HG03060 (cell line): ENCODE measurements around the gene RYR3.

ENCODE experiments used
- ATAC-seq: cut with Tn5 transposase; IDR thresholded peaks from one replicate; pipeline ENCODE4 v1.9.1; 2021; ENCODE audit warnings: low read depth, moderate number of reproducible peaks; ENCODE audit not compliant: unreplicated experiment

Gene RYR3

DNA sequence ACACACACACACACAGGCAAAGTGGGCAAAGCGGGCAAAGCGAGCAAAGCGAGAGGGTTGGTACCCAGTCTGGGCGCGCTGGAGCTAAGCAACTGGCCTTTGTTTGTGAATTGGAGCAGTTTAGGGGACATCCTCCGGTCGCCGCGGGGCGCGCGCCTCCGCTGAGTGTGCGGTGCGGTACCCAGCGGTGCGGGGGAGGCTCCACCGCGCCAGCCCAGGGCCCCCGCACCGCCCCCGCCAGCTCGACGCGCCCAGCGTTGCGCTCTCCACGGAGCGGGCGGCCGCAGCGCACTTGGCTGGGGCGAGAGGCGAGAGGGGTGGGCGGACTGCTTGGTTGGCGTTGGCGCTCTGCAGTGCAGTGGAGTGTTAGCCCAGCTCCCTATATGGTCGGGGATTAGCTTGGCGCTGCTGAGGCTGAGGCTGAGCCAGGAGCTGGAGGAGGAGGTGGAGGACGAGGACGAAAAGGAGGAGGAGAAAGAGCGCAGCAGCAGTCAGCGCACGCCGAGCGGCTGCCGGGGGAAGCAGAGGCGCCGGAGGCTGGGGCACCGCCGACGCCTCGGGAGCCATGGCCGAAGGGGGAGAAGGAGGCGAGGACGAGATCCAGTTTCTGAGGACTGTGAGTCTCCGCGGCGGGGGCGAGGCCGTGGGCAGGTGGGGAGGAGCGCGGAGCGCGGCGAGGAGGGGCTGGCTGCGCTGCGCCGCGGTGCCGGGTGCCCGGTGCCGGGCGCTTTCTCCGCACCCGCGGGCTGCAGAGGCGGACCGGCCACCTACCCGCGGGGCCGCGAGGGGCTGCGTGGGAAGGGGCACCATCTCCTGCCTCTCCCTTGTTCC, at the start of gene RYR3:
RYR3 (plus strand) TSS at position 487 of the 831 bp plus-strand sequence; CDS start at position 566, 79 bp downstream.
- ATAC-seq = no peak

DNA sequence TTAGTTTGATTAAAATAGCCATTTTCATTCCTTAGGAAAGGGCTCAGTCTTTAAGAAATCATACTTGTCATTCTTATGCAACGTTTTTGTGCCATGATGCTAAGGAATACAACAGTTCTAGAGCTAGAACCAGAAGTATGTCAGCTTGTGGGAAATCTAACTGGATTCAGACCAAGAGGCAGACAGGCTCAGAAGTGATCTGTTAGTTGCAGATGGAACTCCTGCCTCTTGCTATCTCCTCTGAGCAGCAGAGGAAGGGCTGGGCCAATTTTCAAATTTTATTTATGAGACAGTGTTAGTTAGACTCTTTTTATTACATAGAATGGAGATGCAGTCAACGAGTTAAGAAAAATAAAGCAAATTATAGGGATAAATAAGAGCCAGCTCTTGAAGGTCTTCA, 48.5 kb upstream of the RYR3 start:
- no peak for ATAC-seq

DNA sequence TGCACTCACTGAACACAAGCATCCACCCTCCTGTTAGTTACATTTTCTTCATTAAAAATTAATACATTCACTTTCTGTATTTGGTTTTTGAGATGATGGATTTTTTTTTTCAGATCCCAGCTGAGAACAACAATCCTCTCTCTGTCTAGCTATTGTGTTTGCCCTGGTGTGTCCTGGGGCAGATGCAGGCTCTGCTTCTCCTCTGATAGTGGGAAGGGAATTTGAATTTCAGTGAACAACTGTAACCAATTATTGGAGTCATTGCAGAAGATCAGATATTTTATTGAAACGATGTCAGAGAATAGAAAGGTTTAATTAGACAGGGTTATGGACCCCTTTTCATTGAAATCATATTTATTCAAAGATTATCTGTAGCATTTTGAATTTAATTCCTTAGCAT, 33.1 kb upstream of the RYR3 start:
- ATAC-seq = no peak

DNA sequence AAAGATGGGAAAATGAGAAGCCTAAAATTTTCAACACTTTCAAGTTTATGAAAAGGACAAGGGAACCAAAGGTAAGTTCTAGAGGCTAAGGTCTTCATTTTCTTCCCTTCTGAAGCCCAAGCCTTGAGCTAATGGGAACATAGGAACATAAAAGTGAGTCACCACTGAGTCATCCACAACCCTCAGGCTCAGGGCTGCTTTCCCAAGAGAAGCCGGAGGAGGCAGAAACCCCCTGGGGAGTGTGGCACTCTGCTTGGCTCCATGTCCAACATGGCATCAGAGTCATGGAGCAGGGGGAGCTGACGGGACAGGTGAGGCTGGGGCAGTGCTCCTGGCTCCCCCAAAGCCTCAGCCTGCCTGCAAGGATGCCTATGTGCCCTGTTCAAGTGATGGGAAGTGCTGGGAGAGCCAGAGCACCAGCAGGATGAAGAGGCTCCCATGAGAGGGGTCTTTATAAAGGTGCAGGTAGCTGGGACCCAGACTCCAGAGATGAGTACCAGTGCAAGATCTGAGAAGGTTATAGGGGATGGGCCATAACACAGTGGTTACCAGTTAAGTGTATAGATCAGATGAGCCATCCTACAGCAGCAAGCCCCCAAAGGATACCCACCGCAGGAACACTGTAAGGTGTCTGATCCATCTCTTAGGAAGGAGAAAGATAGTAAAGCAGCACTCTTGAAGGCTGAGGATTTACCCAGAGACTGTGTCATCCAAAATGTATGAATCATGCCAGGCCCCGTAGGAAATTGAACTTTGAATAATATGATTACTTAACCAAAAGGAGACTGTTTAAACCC, 31.8 kb upstream of the RYR3 start:
- ATAC-seq = no peak

DNA sequence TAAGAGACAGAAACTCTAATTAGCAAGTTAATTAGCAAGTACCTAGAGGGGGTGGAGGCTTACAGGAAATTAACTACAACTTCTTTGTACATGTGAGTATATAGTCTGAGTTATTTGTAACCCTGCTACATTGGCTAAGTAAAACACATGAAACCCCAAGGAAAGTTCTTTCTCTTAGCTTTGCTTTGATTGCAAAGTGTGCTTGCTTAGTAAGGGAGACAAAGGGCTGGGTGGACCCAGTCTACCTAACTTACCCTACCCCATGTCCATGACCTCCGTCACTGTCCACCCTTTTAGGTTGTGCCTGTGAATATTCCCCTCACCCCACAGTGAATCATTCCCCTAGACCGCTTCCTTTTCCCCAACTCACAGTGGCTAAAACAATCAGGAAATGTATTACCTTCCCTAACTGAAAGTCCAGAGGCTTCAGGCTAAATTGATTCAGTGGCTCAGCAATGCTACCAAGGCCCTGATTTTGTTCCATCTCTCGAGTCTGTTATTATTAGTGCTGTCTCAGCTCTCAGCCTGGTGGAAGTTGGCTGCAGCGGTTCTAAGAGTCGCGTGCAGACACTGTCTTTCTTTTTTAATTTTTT, 31.1 kb upstream of the RYR3 start:
- ATAC-seq = no peak

DNA sequence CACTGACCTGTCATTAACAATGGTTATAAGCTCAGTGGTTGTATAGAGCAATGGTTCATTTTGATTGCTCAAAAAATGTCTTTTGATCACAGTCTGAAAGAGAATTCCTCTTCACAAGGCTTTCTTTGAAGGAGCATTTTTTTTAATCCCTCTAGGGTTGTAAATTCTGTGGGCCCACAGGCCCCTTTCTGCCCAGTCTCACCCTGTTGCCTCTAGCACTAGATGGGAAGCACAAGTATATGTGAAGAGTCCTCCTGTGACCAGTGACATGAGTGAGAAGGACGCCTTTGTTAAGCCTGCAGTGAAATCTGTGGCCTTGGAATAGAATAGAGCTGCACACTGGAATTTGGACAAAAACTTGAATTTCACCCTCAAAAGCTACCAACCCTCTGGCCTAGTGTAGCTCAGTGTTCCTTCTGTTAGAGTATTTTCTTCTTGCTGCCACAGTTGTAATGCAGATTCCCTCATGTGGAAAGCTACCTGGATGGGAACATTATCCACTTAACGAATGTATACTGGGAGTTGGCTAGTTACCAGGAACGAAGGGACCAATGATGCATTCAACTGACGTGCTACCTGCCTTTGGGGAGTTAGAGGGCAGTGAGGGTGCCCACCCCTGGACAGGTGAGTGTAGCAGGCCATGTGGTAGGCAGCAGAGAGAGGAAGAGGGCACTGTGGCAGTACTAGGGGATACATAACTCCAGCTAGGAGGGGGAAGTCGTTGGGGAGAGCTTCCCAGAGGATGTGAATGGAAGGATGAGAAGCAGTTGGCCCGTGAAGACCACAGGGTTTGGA, 28.3 kb upstream of the RYR3 start:
- ATAC-seq = no peak

DNA sequence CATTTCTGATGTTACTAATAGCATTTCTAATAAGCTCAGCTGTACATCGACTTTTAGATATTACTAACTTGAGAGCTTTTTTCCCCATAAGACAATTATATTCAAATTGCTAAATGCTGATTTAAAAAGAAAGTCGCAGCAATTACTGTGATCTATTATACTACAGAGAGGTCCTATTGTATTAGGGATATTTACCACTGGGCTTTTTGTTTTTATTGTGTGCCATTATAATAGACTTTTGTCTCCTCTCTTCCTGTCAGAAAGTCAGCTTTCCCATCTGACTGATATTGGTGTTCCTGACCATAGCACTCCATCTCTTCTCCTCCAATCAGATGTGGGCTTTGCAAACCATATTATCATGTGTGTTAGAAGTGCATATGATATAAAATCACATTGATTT, 27.2 kb upstream of the RYR3 start:
- ATAC-seq = no peak

DNA sequence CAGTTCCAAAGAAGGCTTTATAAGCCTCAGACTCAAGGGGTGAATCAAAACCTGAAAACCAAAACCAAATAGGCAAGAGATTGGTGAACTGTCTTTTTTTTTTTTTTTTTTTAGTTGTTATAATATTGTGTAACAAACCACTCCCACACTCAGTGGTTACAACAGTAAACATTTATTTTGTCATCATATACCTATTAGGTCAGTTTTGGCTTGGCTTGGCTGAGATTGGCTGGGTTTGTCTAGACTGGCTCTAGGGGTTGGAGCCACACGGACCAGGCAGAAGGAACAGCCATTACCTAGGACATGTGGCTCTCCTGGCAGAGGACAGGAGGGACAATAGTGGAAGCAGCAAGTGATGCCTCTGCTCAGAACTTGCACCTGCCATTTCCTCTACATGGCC, 26.4 kb upstream of the RYR3 start:
- ATAC-seq = no peak

DNA sequence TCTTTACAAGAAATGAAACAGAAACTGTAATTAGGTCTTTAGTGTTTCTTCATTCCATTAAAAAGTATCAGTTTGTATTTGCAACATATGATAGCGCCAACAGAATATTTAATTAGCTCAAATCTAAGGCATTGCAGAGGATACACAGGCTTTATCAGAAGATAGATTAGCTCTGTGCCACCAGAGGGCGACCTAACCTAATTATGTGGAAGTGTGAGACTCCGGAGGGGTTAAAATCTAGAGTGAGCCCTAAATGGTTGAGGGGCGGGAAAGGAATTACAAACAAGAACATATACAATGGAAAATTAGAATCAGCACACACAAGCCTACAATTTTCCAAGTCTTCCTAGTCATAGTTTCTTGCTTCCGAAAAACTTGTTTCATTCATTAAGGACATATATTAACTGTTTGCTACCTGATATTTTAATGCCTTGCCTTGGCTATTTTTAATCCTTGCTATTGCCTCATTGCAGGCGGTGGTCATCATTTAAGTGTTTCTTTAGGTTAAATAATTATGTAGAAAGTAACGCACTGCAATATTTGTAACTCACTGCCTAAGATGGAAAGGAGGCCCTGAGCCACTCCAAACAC, 18.0 kb upstream of the RYR3 start:
- no peak for ATAC-seq

DNA sequence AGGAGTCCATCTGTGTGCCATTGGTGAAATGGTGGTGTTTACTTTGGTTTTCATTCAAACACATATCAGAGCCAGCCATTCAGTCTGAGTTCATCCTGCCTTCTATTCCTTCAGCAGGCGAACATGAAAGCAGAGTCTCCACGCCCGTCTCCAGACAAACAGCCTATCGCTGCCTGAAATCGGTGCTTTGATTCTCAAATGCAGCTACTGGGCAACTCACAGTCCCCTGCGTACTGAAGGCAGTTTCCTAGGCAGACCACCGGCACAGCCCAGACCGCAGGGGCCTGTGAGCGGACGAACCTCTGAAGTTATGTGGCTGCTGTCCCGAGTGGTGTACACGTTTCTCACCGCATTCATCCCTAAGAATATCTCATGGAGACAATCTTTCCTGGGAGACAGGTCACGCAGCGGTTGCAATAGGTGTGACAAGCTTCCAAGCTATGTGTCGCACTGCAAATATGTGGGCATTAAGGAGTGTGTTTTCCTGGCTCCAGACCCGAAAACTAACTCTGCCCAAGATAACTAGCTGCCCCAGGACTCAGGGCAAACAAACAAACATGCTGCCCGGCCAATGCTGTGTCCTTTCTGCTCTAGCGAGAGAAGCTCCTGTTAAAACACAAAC, 16.9 kb upstream of the RYR3 start:
- no peak for ATAC-seq

DNA sequence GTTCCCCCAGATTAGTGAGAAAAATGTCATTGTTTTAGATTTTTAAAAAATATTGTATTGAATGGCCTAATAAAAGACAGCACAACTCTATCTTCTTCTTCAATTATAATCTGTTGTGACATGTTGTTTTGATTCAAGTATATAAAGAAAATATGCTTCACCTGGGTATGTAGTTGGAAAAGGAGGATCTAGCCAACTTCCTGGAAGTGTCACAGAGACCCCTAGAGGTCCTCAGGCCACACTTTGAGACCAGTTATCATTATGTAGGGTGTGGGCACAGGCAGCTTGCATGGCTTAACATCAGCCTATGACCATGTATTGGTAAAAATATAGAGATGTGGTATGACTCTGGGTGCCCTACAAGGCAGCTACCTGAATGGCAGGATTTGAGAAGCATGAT, 14.7 kb upstream of the RYR3 start:
- no peak for ATAC-seq

DNA sequence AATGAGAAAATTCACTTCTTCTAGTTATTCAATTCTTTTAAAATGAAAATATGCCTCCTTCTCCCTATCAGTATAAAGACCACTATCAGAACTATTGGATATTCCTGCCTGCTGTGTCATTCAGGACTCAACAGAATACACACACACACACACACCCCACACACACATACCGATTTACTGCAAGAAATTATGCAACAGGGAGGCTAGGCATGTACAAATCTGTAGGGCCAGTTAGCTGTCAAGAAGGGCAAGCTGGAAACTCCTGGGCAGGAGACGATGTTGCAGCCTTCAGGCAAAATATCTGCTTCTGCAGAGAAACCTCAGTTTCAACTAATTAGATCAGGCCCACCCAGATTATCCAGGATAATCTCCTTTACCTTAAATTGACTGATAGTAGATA, 13.9 kb upstream of the RYR3 start:
- ATAC-seq = no peak

DNA sequence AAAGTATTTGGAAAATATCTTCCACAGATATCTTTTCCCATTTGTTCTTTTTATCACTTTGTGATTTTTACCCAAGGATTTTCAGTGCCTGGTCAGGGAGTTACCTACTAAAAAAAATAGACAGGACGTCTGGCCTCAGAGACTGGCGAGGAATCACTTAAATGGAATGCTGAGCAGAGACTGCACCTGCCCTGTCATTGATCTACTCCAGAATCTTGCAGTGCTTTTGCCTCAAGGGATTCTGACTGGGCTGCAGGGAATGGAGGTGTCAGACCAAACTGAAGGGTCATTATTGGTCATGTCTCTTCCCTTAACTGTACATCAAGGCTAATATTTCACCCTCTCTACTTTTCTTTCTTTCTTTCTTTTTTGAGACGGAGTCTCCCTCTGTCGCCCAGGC, 12.1 kb upstream of the RYR3 start:
- no peak for ATAC-seq

DNA sequence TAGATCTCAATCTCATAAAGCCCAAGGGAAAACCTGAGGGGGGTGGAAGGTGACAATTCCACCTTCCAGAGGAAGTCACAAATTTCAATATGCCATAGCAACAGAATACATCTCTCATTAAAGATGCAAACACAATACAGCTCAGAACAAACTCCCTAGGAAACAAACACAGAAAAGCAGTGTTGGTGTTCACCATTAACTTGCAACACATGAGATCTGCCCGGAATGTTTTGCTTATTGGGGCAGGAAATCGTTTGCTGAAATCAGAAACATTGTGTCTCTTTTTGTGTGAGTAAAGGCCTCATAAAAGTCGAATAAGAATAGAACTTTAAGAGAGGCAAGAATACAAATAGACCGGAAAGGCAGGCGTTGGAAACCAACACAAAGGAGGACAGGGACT, 5.8 kb upstream of the RYR3 start:
- no peak for ATAC-seq

DNA sequence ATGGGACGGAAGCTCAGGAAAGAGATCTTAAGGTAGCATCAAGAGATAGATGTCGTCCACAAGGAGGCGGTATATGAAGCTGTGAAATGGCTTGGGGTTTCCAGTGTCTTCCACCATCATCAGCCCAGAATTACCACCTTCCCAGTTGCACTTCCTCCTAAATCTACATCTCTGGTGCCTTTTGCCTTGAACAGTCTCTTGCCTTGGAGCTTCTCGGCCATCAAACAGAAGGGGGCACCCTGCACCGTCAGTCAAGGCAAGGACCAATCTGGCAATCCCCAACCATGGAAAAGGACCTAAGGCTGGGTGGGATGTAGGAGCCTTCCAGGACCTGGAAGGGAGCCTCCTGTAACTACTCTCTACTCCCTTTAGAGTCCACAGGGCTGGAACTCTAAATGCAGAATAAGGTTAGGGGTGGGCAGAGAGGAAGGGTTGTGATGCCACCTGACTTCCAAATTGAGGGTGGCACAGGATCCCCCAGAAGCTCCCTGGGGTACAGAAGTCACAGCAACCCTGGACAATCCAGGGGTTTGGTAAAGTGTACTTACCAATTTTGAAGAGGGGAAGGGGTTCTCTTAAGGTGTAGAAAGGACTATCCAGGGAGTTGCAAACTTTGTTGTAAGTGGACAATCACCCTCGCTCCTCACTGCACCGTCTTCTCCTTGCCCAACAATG, 1.0 kb upstream of the RYR3 start:
- no peak for ATAC-seq

DNA sequence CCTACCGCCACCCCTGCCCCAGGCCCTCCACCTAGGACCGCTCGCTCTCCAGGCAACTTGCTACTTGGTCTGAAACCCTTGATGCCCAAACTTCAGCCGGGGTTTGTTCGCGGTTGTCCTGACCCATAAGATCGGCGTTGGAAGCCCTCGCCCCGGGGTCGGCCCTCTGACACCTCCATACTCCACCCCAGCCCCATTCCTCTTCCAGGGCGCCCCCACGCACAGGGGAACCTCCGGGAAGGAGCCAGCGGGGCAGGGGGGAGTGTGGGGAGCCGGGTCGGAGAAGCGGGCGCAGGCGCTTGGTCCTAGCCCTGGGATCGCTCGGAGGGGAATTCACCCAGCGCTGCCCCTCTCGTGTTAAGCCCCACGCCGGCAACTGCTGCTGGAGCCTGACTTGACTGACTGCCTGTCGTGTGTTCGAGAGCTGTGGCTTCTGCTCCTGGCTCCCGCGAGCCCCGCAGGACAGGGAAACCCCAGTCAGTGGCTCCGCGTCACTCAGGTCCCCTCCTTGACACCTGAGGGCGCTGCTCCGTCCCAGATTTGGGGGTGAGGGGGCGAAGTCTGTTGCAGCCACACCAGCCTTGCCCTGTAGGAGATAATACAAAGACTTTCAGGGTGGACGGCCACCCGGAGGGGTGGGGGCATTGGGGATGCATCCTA, 675 bp downstream of the RYR3 start:
- ATAC-seq = no peak

DNA sequence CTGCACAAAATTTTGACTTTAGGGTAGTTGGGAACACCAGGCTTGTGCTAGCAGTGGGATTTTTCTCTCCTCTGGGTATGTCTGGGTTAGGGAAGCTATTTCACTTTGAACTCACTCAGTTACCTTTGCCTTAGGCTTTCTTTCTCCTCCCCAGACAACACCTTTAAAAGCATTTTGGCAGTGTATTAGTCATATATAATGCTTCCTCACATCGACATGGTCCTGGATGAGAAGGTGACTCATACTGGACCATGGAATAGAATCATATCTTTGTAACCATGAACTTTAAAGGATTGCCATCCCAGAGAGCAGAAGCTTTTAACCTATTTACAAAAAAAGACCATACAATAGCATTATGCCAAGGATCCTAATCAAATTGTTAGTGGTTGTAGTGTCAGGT, 2.7 kb downstream of the RYR3 start:
- ATAC-seq = no peak

DNA sequence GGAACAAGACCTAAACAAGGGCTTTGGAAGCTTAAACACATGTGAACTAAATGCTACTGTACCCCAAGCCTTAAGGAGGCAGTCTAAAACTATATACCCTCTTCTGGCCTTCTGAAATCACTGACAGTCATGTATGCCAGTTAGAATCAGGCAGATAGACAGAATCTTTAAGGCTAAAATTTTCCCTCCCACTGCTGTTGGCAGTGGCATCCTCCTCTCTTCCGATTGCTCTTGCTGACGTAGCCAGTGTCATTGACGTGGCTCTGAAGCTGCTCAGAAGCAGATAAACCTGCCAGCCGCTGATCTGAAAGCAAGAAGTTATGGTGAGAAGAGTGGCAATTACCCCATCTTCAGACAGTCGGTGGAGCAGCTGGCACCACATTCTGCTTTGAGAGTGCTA, 3.3 kb downstream of the RYR3 start:
- ATAC-seq = no peak

DNA sequence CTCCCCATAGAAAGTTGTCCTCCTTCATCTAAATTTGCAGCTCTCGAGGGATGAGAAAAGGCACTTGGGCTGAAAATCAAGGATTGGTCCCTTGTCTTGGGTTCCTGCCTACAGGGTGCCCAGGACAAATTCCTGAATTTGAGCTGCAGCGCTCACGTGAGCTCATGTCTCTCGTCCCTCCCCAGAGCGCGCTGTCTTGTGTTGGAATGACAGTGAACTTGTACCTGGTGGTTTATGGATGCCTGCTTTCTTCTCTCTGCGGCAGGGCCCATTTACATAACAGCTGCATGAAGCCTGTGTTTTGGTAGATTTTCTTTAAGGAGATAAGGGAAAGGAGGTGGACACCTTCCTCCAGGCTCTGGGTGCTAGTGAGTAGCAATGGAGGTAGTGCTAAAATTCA, 4.3 kb downstream of the RYR3 start:
- ATAC-seq = no peak
